ENCODE results near the gene MEPE.

MEPE gene

GRCh38 chr4:87882861-87883260 lies 50.1 kb downstream of the MEPE start:
- no peak for DNase-seq (ENCODE audit: low spot score)

GRCh38 chr4:87884976-87885549 lies 52.3 kb downstream of the MEPE start:
- DNase-seq (ENCODE audit: low spot score), result peak; percentile 6

GRCh38 chr4:87886083-87886482 lies 53.3 kb downstream of the MEPE start:
- DNase-seq (ENCODE audit: low spot score), result no peak

GRCh38 chr4:87890753-87891152 lies 58.0 kb downstream of the MEPE start:
- peak; percentile 13 for DNase-seq (ENCODE audit: low spot score)

GRCh38 chr4:87895964-87896621 lies 63.3 kb downstream of the MEPE start:
- no peak for DNase-seq (ENCODE audit: low spot score)

Data from NAMALWA (cell line).